GM12892 (cell line): ENCODE data around the gene AIFM3.

ENCODE experiments used
- DNase-seq: peaks from one replicate; pipeline ENCODE4 v3.0.0; 2011; ENCODE audit not compliant: insufficient read length
- FAIRE-seq: peaks from 2 replicates; lab custom pipeline; 2011; peaks lifted over from hg19 to GRCh38; lab: Jason Lieb, UNC
- POLR2A ChIP-seq: IDR thresholded peaks from 2 replicates; pipeline ENCODE4 v1.6.1; 2011; ENCODE audit warnings: low read depth, low read length, control low read depth
- POLR2AphosphoS5 ChIP-seq: IDR thresholded peaks from 2 replicates; pipeline ENCODE4 v1.6.1; 2011; ENCODE audit warnings: low read depth, low read length, control low read depth
- TAF1 ChIP-seq: IDR thresholded peaks from 2 replicates; pipeline ENCODE4 v1.6.1; 2011; ENCODE audit warnings: low read depth, mild to moderate bottlenecking, control low read depth, low read length, borderline replicate concordance

The AIFM3 gene

DNA sequence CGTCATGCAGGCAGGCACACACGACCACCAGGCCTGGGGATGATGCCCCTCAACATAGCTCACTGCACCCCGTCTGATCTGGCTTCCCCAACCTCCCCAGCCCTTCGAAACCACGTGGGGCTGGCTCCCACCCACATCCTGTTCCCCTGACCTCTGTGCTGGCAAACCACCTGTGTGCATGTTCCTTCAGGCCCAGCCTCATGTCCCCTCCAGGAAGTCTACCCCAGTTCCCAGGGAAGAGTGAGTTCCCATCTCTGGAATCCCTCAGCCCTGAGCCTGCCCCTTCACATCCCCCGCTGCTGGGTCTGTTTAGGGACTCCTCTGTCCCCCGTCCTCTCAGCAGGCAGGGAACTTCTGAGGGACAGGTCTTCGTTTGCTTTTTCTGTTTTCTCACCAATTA, 58.2 kb downstream of the AIFM3 start:
- FAIRE-seq (no peak), DNase-seq (no peak)
- TF ChIP-seq TAF1 (no peak), POLR2A (no peak), POLR2AphosphoS5 (no peak)

DNA sequence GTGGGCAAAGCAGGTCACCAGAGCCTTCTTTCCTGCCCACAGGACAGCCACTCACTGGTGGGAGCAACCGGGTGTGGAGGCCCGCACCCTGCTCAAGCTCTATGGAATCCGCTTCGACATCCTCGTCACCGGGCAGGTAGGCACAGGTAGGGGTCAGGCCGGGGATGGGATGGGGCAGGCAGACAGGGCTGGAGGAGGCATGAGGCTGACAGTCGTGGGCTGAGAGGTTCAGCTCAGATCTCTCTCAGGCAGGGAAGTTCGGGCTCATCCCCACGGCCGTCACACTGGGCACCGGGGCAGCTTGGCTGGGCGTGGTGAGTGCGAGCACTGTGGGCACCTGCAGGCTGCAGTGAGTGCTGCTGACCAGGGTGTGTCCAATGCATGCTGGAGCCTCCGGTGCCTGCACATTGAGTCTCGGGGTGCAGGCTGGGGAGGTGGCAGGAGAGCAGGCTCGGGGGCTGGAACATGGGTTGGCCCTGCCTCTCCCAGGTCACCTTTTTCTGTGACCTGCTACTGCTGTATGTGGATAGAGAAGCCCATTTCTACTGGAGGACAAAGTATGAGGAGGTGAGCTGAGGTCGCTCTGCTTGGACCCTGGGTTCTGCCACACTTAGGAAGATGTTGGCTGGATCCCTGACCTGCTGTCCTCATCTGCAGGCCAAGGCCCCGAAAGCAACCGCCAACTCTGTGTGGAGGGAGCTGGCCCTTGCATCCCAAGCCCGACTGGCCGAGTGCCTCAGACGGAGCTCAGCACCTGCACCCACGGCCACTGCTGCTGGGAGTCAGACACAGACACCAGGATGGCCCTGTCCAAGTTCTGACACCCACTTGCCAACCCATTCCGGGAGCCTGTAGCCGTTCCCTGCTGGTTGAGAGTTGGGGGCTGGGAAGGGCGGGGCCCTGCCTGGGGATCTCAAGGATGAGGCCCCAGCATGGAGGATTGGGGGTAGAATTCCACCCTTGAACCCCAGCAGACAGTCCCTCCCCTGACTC, 59.0 kb downstream of the AIFM3 start:
- FAIRE-seq: no peak
- no peak for TF ChIP-seq TAF1
- TF ChIP-seq POLR2A: no peak
- TF ChIP-seq POLR2AphosphoS5: no peak
- DNase-seq: no peak

DNA sequence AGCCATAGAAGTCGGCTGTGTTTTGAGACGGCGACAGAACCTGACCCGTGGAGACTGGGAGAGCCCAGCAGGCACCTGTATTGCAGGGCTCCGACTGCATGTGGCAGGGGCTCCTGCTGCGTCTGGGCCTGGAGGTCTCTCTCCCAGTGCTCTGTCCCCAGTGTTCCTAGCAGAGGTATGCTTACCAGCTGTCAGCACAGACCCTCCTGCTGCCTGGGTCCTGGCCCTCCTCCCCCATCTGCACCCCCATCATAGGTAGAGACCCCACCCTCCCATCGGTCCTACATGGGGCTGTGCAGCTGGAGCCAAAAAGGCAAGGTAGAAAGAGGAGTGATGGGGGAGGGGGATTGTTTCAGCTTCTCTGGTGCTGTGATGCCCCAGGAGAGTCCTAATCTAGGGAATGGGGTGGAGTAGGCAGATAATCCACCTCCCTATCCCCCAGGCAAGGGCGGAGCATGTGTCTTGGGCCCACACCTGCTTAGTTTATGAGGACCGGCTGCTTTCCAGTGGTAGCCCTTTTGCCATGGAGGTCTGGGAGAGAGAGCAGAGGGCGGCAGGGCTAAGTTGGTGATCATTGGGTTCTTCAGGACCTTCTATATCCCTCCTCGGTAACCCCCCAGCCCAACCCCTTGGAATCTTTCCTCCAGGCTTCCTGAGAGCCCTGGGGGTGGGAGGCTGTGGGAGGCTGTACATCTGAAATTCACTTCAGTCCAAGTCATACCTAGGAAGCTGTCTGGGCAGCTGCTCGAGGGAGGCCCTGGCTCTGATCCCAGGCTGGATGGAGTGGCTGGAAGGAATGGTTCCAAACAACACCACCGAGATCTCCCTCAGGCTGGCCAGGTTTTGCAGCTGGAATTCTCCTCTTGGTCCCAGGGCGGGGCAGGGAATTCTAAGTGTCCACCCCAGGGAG, 60.0 kb downstream of the AIFM3 start:
- FAIRE-seq: no peak
- no peak for TF ChIP-seq TAF1
- no peak for TF ChIP-seq POLR2AphosphoS5
- no peak for TF ChIP-seq POLR2A
- no peak for DNase-seq

DNA sequence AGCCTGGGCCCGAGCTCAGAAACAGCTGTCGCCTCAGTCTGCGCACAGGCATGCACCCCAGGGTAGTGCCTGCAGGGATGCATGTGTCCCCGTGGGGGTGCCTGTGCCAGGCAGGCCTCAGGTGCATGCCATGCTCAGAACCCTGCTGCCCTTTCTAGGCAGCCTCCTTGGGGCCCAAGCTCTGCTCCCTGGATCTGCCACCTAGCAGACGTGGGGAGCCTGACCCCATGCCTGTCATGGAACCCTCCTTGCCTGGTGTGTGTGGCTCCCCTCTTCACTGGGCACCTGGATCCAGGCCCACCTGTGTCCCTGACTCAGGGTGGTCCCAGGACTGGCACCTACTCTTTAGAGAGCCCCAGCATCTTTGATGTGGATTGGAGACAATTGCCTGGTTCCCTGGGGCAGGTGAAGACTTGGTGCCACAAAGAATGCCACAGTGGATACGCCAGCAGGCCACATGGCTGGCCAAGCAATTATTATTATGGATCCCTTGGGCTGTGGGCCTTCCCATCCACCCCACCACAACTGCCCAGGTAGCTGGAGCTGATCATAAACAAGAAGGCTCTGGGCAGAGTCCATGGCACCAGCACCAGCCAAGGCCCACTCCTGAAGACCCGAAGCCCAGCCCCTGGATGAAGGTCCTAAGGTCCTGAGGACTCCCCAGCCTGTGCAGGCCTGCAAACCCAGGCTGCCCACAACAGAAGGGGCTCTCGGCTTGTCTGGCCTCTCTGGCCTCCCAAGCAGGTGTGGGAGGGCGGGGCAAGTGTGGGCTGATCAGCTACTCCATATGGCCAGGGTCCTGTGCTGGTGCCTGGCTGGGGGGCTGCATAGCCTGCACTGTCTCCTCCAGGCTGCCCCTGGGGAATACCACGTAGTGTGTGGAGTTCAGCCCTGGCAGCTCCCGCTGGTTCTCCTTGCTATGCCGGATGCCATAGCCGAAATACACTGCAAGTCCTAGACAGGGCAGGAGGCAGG, 61.5 kb downstream of the AIFM3 start:
- DNase-seq (no peak), FAIRE-seq (no peak)
- TF ChIP-seq TAF1: no peak
- no peak for TF ChIP-seq POLR2A

DNA sequence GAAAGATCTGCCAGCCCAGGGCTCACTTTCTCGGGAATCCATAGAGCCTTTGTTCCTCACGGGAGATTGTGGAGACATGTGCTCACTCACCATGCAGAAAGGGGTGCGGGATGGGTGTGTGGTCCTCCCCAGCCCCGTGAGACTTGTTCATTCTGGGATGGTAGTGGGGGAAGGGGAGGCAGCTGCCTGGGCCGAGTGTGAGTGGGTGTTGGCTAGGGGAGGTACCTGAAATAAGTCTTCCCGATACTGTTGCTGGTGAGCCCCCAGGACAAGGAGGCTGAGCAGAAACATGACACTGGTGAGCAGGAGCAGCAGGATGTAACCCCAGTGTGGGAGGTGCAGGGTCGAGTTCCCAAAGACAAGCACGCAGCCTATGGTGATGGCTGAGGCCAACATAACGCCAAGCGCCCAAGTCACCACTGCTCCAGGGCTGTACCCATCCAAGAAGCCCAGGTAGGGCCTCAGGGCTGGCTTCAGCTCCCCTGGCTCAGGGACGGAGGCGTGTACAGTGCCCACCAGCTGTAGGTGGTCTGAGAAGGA, 62.5 kb downstream of the AIFM3 start:
- FAIRE-seq (no peak), DNase-seq (no peak)
- TF ChIP-seq POLR2AphosphoS5: no peak
- TF ChIP-seq TAF1: no peak
- TF ChIP-seq POLR2A: no peak

DNA sequence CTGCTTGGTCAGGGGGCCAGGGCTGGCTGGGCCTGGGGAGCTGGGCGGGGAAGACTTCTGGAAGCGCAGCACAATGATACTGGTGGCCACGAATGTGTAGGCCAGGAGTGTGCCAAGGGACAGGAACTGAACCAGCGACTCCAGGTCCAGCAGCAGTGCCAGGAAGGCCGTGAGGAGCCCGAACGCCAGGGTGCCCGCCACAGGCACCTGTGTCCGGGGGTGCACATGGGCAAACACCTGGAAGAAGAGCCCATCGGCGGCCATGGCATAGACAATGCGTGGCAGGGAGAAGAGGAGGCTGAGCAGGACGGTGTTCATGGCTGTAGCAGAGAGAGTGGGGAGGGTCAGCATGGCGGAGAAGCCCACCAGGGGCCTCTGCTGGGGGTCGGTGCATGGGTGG, 63.0 kb downstream of the AIFM3 start:
- FAIRE-seq: no peak
- TF ChIP-seq POLR2A: no peak
- no peak for TF ChIP-seq POLR2AphosphoS5
- TF ChIP-seq TAF1: no peak

More for the DNA sequence above, 63.0 kb downstream of the AIFM3 start:
- DNase-seq: no peak
